Activated gamma-delta T cell treated with anti-CD3 and anti-CD28 coated beads, Interleukin-2, amount 50 U/mL, for 16 hours (primary cell): ENCODE measurements around the gene C2CD2.

Experiments
- DNase-seq: peaks from one replicate; pipeline ENCODE4 v3.0.0-alpha.2; 2020; ENCODE audit warnings: low read depth

The C2CD2 gene

DNA sequence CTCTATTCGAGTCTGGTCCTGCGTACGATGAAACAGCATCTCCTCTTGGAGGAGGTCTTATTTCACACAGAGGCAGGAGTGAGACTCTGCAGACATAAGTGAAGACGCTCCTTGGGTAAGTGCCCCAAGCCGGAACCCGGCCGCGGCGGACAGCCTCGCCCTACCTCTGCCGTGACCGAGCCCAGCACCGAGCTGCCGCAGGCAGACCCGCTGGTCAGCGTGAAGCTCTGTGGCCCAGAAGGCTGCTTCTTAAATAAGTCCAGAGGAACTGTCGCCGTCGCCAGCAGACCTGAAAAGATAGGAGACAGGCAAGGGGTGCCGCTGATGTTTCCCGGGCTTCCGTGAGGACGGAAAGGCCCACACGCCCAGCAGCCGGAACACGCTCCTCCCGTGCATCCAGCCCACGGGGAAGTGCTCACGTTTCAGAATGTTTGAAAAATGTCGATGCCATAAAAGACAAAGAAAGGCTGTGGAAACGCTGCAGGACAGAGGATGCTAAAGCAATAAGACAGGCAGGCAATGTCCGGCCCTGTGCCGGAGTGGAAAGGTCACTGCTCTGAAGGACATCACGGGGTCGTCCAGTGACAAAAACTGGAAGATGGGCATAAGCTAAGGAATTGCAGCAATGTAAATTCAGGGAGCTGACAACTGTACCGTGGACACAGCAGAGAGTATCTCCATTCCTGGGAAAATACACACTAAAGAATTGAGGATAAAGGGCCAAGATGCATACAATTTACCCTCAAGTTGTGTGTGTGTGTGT lies 46.1 kb downstream of the C2CD2 start:
- no peak for DNase-seq

DNA sequence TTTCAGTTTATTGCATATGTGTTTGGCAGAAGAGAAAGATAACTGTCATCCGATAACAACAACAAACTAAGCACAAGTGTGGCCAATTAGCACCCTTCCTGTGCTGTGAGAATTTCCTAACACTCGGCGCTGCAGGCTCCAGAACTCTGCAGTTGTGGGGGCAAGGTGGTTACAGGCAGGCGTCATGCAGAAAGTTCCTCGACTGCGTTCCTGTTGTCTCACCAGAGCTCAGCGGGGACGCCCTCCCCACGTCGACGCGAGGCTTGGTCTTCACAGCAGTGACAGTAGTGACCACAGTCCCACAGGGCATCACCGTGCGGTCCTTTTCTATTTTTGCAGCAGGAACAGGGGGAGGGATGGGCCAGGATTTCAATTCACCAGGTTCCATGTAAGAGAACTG lies 47.0 kb downstream of the C2CD2 start:
- no peak for DNase-seq

DNA sequence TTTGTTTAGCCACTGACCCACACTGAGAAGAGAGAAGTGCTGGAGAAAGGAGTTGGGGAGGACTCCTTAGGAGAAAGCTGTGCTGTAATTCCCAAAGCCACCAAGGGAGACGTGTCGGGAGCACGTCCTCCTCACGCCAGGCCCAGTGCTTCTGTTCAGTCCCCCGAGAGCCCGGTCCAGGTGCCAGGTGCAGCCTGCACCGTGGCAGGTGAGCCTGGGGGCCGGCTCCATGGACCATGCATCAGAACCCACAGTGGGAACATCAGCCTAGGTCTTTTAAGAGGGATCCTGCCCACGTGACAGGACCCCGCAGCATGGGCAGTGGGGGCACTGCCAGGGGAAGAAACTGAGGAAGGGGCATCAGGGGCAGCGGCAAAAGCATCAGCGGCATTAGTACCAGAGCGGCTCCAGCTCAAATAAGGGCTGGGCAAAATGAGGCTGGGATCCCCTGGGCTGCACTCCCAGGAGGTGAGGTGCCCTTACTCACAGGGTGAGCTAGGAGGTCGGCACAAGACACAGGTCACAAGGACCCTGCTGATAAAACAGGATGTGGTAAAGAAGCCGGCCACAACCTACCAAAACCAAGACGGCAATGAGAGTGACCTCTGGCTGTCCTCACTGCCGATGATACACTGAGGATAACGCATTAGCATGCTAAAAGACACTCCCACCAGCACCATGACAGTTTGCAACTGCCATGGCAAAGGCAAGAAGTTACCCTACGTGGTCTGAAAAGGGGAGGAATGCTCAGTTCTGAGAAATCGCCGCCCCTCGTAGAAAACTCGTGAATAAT lies 50.1 kb downstream of the C2CD2 start:
- no peak for DNase-seq

DNA sequence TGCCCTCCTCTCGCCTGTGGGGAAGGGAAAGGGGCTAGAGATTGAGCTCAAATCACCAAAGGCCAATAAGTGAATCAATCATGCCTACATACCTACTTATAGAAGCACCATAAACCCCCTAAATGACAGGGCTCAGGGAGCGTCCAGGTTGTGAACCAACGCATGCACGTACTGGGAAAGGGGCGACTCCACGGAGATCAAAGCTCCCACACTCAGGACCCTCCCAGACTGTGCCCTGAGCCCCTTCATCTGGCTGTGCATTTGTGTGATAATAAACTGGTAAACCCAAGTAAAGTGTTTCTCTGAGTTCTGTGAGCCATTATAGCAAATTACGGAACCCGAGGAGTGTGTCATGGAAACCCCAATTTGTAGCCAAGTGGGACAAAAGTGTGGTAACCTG lies 50.9 kb downstream of the C2CD2 start:
- no peak for DNase-seq

DNA sequence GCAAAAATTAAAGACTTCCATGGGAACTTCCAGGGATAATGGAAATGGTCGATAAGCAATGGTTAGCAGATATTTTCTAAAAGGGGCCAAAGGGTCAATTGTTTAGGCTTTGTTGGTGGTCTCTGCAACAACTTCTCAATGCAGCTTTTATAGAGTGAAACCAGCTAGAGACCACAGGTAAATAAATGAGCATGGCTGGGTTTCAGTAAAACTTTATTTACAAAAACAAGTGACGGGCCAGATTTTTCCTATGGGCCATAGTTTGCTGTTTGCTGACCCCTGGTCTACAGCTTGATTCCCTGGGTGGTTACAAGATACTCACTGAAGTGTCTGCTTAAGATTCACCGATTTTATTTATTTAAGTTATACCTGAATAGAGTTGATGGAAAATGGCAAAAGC lies 52.0 kb downstream of the C2CD2 start:
- no peak for DNase-seq

DNA sequence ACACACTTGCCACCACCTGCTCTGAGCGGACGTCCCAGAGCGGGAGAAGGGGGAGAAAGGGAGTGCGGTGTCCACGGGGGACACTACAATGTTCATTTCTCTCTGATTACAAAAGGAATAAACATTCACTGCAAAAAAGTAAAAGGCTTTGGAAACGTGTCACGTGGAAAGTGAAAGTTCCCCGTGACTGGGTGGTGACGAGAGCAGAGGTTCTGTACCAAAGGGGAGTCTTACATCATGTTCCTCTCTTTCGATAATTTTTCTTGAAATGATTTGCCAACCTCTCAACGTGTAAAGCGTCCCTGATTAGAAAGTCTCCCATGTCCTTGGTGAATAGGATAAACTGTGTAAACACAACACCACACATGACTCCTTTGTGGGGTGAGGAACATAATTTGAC lies 52.7 kb downstream of the C2CD2 start:
- no peak for DNase-seq

DNA sequence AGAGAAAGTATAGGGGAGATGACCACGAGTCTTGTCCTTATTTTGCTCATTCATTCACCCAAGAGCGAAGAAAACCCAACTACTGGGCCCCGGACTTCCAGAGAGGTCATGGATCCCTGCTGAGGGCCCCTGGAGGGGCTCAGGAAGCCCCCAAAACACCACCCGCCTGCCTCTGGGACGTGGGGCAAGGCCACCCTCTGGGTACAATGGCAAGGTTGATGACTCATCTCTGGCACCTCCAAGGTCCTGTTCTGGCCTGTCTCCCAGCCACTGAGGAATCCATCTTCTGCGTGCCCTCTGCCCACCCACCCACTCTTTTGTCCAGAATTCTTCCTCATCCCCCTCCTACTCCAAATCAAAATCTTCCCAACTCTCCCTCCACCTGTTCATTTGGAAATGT lies 53.4 kb downstream of the C2CD2 start:
- DNase-seq: no peak

DNA sequence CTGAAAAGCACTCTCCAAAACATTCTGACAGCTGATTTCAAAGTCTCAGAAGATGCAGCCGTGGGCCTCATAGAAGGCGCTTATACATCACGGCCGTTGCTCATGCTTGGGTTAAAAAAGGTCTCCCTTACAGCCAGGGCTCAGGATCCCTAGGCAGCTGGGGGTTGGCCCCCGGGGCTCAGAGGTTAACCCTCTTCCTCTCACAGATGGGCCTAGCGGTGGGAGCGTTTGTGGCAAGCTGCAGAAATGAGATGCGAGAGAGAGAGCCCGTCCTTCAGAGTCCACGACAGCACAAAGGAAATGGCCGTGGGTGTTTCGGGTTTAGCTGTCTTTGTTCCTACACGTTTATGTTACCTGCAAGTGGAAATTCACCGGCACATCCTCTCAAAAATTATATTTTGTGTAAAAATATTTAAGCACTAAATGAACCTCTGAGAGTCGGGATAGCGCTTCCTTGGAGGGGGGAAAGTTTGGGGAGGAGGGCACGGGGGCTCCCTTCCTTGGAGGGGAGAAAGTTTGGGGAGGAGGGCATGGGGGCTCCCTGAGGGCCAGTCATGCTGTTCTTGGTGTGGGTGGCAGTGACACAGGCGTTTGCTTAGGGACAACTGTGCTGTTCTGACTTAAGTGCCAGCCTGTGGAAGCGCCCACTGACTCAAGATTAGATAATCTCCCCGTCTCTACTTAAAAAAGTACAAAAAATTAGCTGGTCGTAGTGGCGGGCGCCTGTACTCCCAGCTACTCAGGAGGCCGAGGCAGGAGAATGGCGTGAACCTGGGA lies 54.2 kb downstream of the C2CD2 start:
- peak; percentile 24 for DNase-seq

DNA sequence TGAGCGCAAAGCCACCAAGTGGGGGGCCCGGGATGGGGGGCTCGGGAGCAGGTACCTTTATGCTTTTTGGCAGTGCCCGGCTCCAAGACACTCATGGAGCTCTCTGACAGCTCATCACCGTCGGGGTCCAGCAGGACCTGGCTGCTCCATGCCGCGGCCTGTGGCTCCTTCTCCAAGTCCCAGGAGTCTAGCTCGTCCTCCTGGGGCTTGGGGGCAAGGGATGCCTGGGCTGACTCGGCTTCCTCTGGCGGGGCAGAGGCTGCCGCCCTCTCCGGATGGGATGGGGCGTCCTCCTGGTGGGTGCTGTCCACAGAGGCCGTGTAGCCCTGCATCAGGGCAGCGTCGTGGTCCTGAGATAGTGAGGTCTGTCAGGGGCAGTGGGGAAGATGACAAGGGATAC lies 54.8 kb downstream of the C2CD2 start:
- no peak for DNase-seq

DNA sequence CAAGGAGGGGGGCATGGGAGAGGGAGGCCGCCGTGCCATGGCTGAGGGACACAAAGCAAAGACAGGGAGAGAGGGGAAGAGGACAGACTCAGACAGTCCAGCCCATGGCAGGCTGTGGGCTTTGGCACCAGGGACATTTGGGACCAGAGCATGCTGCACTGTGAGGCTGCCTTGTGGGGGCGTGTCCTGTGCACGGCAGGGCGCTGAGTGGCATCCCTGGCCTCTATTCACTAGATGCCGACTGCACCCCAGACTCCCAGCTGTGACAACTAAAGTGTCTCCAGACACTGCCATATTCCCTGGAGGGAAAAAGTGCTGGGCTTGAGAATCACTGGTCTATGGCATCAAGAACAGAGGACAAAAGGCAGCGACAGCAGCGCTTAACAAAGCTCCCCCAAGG lies 56.1 kb downstream of the C2CD2 start:
- no peak for DNase-seq

DNA sequence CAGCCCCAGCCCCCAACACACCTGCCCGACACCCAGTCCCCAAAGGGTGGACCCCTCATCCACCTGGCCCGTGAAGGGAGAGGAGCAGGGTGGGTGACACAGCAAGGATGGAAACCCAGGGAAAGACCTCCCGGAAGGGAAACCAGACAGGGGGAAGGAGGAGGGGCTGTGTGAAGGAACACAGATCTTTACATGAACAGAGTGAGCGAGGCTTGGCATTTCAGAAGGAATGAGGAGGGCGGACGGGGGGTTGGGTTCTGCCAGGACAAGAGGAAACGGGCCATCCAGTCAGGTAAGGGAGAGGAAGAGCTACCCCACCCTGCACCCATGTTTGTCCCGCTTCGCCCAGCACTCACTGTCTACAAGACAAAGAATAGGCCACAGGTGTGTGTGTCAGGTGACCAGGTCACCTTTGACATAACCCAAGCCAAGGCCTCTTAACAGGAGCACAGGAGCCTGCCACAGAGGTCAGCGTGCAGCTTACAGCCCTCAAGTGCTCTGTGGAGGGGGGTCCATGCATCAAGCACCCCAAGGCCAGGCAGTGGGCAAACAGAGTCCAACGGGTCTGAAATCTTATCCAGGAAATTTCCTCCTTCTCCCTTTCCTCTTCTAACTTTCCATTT lies 56.7 kb downstream of the C2CD2 start:
- DNase-seq: no peak

DNA sequence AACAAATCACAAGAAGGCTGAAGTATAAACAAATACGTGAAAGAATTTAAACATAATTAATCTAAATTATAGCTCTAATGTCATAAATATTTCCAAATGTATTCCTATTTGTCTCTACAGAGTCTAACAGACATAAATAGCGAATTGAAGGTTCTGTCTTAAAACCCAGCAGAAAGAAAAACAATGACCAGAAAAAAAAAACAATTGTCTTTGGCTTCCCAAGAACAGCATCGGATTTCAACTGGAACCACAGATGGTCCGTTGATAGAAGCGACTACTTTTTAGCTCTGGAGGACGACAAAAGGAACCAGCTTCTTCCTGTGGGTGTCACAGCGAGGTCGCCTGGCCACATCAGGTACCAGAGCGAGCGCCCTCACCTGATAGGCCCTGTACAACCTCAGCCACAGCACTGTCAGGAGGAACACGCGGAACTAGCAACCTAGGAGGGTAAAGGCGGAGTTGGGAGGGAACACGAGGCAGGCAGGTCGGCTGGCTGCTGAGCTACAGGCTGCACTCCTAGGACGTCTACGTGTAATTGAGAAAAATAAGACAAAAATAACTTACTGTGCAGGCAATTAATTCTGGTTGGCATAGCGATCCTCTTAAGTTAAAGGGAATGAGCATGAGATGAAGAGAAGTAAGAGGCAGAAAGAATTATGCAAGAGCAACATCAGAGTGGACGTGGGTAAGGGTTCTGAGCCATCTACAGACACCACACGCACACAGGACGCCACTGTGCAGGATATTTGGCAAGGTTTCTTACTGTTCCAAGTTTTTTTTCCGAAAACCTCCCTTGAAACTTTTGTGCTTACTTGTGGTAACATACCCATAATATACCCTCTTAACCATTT lies 58.0 kb downstream of the C2CD2 start:
- DNase-seq: peak; percentile 34

DNA sequence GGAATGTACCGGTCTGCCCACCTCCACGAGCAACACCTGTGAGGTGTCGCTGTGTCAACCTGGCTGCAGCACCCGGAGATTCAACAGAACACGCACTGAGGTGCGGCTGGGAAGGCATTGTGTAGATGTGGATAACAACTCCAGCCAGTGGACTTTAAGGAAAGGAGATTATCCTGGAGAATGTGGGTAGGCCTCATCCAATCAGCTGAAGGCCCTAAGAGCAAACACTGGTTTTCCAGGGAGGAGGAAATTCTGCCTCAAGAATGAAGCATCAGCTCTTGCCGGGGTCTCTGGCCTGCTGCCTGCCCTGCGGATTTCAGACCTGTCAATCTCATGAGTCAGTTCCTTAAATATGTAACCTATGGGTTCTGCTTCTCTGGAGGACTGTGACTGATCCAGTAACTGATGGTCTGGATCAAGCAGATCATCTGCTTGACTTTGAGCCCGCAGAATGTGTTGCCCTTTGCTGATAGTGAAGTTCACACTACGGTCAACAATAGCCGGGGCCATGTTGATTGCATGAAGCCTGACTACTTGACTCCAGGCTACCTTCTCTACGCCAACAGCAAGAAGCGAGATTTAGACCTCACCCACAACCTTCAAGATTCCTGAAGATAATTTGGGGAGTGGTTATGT lies 58.8 kb downstream of the C2CD2 start:
- no peak for DNase-seq

DNA sequence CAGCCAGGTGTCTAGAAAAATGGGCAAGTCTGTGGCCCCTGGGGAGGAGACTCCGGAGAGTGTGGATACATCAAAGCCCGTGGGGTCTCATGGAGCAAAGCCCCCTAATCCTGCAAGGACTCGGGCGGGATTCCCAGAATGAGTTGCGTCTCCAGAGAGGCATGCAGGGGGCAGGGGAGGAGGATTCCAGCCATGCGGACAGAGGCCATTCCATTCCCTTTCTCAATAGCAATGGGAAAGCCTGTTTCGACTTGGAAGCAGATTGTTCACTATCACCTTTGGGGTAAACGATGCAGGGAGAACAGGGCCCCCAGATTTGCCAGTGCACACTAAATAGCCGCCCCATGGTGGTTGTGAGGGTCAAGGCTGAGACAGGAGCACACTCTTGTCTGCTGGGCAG lies 59.3 kb downstream of the C2CD2 start:
- no peak for DNase-seq

DNA sequence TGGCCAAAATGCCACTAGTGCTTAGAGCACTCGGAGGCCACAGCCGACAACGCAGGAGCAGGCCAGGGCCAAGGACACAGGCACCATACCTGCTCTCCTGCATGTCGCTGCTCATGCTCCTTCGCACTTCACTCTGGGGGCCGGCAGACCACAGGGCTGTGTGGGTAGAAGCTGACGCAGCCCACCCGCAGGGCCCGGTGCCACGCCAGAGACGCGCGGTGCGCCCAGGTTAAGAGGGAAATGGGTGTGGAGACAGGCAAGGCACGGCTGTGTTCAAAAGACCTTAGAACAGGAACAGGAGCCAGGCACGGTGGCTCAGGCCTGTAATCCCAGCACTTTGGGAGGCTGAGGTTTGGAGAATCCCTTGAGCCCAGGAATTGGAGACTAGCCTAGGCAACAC lies 61.1 kb downstream of the C2CD2 start:
- no peak for DNase-seq

DNA sequence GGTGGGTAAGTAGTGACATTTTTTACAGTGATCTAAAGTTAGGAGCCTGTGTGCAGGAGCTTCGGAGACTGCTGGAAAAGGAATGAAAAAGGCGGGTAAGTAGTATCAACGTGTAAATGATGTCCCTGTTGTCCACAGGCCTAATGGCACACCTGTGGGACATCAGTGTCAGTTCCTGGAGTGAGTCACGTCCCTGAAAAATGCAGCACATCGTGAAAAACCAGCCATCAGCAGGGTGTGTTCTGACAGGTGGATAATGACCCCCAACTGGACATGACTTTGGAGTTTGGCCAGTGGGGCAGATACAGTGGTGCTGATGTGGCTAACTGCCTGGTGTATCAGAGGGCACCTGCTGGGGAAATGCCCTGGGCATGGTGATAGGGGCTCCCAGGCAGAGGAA lies 62.7 kb downstream of the C2CD2 start:
- no peak for DNase-seq

DNA sequence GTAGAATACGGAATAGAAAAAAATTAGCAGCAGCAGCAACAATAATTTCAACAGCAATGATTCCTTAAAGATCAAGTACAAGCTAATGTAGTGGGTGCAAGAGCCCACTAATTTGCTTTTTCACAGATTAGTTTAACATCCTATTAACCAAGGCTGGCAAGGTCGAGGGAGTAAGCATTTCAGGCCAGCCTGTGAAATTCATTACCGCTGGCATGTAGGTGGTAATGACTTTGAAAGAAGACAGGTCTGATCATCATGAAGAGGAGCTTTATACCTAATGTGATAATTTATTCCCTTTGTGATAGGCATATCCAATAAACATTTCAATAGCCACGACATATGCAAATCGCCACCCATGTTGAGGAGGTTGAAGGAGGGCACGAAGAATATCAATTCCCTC lies 63.5 kb downstream of the C2CD2 start:
- no peak for DNase-seq

DNA sequence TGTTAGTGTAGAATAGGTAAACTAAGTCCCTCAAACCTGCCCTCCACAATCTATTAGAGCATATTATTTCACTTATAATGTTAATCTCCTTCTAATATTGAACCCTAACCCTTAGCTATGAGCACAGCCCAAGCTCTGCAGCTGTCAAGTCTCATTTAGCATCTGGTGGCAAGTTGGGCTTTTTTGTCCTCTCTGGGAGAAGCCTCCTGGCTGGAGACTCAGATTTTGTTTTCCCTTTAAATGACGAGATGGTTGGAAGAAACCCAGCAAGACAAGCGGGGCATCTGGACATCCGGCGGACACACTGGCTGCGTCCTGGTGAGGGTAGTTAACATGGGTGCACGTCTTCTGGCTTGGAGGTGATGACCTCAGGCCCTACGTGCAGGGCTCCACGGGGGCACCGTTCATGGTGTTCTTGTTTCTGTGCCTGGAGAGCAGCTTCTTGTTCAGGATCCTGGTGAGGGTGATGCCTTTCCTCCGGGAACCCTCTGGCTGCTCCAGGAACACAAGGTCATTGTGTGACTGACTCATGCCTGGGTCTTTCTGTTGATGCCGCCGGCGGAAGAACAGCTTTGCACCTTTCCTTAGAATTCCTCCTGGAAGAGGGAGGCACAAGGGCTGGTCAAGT lies 65.0 kb downstream of the C2CD2 start:
- DNase-seq: no peak

DNA sequence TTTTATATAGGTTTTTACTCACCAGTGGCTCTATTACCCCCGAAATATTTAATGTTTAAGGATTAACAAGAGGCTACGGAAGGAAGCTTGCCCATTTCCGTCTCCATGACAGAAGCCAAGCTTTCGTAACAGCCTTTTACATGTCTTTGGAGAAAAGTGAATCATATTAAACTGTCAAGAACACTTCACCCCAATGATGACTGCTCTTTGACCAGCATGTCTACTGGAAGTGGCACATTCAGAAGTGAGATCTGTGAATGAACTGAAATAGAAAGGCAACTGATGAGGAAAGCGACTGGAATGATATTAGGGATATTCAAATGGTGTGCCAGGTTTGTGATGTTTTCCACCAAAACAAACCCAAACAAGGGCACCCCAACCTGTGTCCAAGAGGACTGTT lies 66.2 kb downstream of the C2CD2 start:
- DNase-seq: no peak

DNA sequence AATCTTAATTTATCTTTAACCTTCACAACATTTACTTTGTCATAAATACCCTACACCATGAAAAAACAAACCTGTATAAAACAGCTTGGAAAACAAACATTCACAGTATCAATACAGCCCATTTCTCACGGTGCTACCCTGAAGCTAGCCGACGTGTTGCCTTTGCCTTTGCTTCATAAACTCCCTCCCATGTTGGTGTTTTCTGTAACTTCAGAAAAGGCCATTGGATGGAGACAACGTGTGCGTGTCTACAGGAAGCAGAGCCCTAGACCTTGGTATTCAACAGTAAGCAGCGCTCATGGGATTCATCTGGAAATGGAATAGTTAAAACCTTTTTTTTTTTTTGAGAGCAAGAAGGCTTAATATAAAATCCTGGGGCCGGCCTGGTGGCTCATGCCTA lies 67.5 kb downstream of the C2CD2 start:
- DNase-seq: no peak
